Parathyroid adenoma (tissue), 2 donors: ENCODE measurements around the gene GPR63.

Experiments used
- H2AFZ ChIP-seq: fragments of 300-600 bp; sonication (generic); one replicate; pipeline ENCODE4 v1.7.0; 2017; ENCODE audit warnings: antibody characterized with exemption, mild to moderate bottlenecking
- H3K27ac ChIP-seq: fragments of 300-600 bp; sonication (generic); one replicate; pipeline ENCODE4 v1.7.0; 2017
- H3K27me3 ChIP-seq: fragments of 300-600 bp; sonication (generic); one replicate; pipeline ENCODE4 v1.7.0; 2017; ENCODE audit warnings: low read length; ENCODE audit not compliant: control insufficient read depth, insufficient read depth
- H3K36me3 ChIP-seq: fragments of 300-600 bp; sonication (generic); one replicate; pipeline ENCODE4 v1.7.0; 2017; ENCODE audit warnings: low read length; ENCODE audit not compliant: control insufficient read depth, insufficient read depth
- H3K4me1 ChIP-seq: fragments of 300-600 bp; sonication (generic); one replicate; pipeline ENCODE4 v1.7.0; 2017; ENCODE audit warnings: control low read depth
- H3K4me2 ChIP-seq: fragments of 300-600 bp; sonication (generic); one replicate; pipeline ENCODE4 v1.7.0; 2017; ENCODE audit warnings: low read length
- H3K4me3 ChIP-seq: fragments of 300-600 bp; sonication (generic); one replicate; pipeline ENCODE4 v1.7.0; 2017; ENCODE audit warnings: low read depth, low read length
- H3K79me2 ChIP-seq: fragments of 300-600 bp; sonication (generic); one replicate; pipeline ENCODE4 v1.7.0; 2017; ENCODE audit warnings: control low read depth
- H3K9ac ChIP-seq: fragments of 300-600 bp; sonication (generic); one replicate; pipeline ENCODE4 v1.7.0; 2017; ENCODE audit warnings: mild to moderate bottlenecking
- H3K9me3 ChIP-seq: fragments of 300-600 bp; sonication (generic); one replicate; pipeline ENCODE4 v1.7.0; 2017; ENCODE audit warnings: low read length; ENCODE audit not compliant: control insufficient read depth
- TF ChIP-seq, protein P1 (sequence below): fragments of 300-600 bp; sonication (generic); IDR thresholded peaks from one replicate; pipeline ENCODE4 v1.7.0; 2017; ENCODE audit warnings: antibody characterized with exemption, mild to moderate bottlenecking
- donor health status: primary hyperparathyroidism.

Gene GPR63

DNA sequence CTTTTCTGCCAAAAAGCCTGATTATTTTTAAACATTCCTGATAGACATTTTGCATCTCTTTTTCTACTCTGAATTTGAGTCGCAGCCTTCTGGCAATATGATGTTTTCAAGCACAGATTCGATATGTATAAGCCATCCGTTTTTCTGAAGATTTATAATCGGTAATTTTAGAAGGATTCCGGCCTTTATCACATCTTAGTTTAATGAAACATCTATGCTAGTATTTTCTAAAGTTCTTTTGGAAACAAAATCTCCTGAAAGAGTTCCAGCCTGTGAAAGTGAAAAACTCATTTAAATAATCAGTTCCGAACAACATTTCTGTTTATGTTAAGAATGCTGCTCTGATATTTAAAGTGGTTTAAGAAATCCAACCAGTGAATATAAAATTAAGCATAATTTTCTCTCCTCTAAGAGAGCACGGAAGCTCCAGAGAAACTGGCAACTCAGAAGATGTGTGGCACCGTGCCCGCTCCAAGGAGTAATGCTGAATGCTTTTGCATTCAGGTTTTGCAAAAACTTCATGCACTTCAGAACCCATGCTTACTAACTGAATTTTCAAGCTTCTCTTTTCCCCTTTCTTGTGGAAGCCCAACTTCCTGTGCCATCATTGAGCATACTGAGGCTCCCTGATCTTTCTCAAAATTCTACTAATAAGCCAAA, 39.7 kb upstream of the GPR63 start:
- Histone ChIP-seq H3K36me3 (no peaks in the 10 kb centered on the region), H3K4me1 (no peaks in the 10 kb centered on the region), H3K4me3 (no peak overlapping the region), H3K4me2 (no peak overlapping the region), H3K9me3 (no peaks in the 10 kb centered on the region), H3K27ac (no peak overlapping the region), H3K79me2 (no peaks in the 10 kb centered on the region), H3K27me3 (no peaks in the 10 kb centered on the region), H2AFZ (no peak overlapping the region), H3K9ac (no peak overlapping the region)
- TF ChIP-seq, protein P1, sequence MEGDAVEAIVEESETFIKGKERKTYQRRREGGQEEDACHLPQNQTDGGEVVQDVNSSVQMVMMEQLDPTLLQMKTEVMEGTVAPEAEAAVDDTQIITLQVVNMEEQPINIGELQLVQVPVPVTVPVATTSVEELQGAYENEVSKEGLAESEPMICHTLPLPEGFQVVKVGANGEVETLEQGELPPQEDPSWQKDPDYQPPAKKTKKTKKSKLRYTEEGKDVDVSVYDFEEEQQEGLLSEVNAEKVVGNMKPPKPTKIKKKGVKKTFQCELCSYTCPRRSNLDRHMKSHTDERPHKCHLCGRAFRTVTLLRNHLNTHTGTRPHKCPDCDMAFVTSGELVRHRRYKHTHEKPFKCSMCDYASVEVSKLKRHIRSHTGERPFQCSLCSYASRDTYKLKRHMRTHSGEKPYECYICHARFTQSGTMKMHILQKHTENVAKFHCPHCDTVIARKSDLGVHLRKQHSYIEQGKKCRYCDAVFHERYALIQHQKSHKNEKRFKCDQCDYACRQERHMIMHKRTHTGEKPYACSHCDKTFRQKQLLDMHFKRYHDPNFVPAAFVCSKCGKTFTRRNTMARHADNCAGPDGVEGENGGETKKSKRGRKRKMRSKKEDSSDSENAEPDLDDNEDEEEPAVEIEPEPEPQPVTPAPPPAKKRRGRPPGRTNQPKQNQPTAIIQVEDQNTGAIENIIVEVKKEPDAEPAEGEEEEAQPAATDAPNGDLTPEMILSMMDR = no peak

- Histone ChIP-seq H3K27me3 (no peaks in the 10 kb centered on the region), H2AFZ (no peak overlapping the region), H3K9ac (no peak overlapping the region), H3K36me3 (no peaks in the 10 kb centered on the region), H3K4me3 (no peak overlapping the region), H3K27ac (no peak overlapping the region), H3K79me2 (no peaks in the 10 kb centered on the region), H3K9me3 (no peaks in the 10 kb centered on the region), H3K4me2 (no peak overlapping the region), H3K4me1 (no peaks in the 10 kb centered on the region)
- TF ChIP-seq, protein P1 = no peak
Measured at GRCh38 chr6:96872976-96873375, 35.7 kb upstream of the GPR63 start.

DNA sequence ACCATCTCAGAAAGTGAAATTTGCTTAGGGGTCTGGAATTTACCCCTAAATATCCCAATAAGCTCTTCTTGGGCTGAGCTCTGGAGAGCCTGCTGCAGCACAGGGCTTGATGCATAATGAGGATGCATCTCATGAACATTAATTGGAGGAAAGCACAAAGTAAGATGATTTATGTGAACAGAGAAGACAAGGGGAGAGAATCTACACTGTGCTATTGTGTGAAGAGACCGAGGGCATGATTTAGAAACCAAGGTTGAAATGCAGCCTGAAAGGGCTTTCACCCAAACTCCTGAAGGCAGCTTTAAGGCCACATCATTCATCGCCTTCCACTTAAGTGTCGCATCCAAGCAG, 27.8 kb upstream of the GPR63 start:
- H2AFZ ChIP-seq = no peak overlapping the region
- no peak overlapping the region for H3K4me2 ChIP-seq
- H3K9ac ChIP-seq = no peak overlapping the region
- H3K4me1 ChIP-seq = no peaks in the 10 kb centered on the region
- H3K79me2 ChIP-seq = no peaks in the 10 kb centered on the region
- no peaks in the 10 kb centered on the region for H3K36me3 ChIP-seq
- H3K4me3 ChIP-seq = no peak overlapping the region
- no peak overlapping the region for H3K27ac ChIP-seq
- H3K9me3 ChIP-seq = no peaks in the 10 kb centered on the region
- TF ChIP-seq, protein P1 = no peak
- H3K27me3 ChIP-seq = no peaks in the 10 kb centered on the region

- Histone ChIP-seq H3K4me3 (no peak overlapping the region), H3K27ac (no peak overlapping the region), H2AFZ (no peak overlapping the region), H3K4me1 (no peaks in the 10 kb centered on the region), H3K79me2 (no peaks in the 10 kb centered on the region), H3K9ac (no peak overlapping the region), H3K9me3 (no peaks in the 10 kb centered on the region), H3K4me2 (no peak overlapping the region), H3K27me3 (no peaks in the 10 kb centered on the region), H3K36me3 (no peaks in the 10 kb centered on the region)
- TF ChIP-seq, protein P1 = no peak
Measured at GRCh38 chr6:96864216-96865054, 27.2 kb upstream of the GPR63 start.
